ENCODE measurements around the gene POU2F2.
A peak's percentile ranks its signal among the peaks of the same experiment; 100 is the strongest.
"Not testable (repeated sequence)": the region's sequence is repeated elsewhere in the genome, so short reads cannot be mapped to it uniquely, and the experiment has no call there.

Gene POU2F2

DNA sequence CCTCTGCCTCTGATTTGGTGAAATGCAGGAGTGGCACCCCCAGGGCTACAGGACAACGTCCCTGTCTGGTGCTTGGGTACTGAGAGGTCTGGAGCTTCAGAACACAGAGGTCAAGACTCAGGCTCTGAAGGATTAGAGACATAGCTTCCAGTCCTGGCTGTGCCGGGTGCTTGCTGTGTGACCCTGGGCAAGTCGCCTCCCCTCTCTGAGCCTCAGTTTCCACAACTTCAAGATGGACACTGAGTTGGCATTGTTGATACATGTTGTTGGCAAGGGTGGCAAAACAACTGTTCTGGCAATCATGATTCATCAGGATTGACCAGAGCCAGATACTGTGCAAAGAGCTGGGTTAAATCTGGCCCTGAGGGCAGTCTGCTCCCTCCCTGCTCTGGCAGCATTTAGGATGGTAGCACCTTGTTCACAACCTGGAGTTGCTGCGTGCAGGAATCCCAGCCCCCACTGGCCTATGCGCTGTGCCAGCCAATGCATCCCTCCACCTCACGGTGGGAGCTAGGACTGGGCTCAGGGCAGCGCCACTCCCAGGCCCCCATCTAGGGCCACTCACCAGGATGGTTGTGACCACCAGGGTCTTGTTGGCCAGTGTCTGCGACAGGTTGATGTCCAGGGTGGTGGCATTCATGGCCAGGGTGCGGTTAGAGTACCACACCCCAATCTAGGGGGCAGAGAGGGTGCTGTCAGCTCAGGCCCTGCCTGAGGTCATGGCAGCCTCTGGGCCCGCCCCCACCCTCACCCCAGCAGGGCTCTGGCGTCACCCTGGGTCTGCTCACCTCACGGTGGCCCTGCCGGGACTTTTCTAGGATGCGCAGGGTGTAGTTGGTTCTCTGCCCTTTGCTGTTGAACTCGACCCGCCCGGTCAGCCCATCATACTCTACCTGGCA, 79.0 kb downstream of the POU2F2 start:
- DNase-seq = no peak

DNA sequence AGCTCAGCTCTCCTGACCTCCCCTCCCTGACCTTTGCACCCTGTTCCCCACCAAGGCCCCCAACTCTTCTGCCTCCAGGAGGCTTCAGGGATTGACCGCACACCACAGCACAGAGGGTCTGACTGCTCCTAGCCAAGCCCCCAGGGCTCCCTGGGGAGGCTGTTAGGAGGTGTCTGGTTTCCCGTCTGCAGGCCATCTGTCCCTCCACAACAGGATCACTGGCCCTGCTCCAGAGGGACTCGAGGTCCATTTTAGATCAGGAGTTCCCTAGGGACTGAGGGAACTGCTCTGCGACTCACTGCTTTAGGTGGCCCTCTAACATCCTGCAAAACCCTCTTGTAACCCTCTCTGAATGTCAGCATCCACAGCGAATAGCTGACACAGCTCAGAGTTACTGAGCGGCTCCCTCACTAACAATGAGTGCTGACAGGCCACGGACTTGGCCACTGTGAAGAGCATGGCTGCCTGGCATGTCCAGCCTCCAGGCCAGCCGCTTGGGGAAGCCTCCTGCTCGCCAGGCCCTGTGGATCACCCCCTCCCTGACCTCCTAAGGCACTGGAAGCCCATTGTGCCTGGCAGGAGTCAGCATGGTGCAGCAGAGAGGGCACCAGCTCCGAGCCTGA, 79.9 kb downstream of the POU2F2 start:
- peak; percentile 61 for DNase-seq

DNA sequence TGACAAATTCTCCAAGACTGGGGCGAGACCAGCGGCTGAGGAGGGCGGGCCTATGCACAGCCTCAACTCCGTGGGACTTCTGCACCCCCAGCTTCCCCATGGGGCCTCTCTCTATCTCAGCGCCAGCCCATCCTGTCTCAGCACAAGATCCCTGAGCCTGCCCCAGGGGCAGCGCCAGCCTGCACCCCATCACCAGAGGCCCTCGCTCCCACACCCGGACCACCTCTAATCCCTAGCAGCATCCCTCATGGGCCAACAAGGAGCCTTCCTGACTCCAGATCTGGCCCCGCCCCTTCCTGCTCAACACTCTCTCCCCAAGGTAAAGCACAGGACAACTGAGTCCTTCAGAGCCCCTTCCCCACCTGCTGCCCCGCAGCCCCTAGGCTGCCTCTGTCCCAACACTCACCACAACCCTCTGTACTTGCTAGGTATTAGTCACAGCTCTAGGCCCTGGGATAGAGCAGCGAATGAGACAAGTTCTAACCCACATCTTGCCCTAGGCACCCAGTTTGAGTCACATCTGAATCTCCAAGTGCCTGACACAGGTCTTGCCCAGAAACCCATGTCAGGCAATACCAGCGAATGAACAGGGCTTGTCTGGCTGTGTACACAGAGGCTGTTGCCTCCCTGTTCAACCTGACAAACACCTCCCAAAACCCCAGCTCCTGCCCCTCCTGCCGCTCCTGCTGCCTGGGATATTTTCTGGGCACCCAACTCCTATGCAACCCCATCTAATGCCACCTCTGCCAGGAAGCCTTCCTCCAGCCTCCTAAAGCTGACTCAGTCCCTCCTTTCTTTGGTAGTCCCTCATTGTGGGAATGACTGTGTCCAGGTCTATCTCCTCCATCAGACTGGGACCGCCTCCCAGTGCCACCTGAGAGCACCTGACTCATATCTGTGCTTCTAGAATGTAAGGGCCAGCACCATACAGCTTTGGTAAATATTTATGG, 80.8 kb downstream of the POU2F2 start:
- no peak for DNase-seq

DNA sequence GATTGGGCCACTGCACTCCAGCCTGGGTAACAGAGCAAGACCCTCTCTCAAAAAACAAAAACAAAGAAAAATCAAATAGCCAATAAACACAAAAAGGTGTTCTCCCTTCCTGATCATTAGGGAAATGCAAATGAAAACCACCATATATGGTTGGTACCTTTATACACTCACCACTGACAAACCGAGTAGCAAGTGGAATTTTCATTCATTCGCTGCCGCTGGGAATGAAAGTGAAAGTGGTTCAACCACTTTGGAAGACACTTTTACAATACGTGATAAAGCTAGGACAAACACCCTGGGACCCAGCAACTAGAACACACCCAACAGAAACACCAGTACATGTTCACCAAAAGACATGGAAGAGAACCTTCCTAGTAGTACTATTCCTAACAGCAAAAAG, 83.3 kb downstream of the POU2F2 start:
- DNase-seq = no peak

GRCh38 chr19:42045575-42045974, 86.7 kb downstream of the POU2F2 start:
- no peak for DNase-seq

DNA sequence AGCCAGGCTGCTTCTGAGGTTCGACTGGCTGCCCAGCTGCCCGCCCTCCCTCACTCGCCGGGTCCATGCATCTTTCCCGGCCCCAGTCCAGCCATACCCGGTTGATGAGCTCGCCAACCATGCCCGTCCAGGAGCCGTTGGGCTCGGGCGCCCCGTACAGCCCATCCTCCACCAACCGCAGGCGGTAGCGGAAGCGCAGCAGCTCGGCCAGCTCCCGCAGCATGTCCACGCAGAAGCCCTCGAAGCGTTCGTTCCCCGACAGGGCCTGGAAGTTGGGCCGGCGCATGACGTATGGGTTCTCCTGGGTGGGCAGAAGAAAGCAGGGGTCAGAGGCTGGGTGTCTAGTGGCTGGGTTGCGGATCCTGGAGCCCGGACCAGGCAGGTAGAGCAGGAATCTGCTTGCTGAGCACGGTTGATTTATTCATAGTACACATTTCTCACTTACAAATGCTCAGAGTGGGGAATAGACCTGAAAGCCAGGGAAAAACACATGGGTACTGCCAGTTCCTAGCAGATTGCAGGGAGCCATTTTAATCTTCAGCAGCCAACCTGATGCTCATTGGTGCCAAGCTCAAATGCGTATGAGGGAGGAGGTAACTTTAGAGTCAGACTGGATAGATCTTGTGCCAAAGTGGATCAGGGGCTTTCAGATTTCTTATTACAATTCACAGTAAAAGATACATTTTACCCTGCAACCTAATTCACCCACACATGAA, 89.6 kb downstream of the POU2F2 start:
- DNase-seq = peak; percentile 84

DNA sequence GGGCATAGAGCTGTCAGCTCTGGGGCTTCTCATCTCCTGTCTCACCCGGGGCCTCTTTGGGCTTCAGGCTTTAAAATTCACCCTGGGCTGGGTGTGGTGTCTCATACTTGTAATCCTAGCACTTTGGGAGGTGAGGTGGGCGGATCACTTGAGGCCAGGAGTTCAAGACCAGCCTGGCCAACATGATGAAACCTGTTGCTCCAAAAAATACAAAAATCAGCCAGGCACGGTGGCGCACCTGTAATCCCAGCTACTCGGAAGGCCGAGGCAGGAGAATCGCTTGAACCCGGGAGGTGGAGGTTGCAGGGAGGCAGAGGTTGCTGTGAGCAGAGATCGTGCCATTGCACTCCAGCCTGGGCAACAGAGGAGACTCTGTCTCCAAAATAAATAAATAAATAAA, 91.8 kb downstream of the POU2F2 start:
- not testable (repeated sequence) for DNase-seq

- no peak for DNase-seq
These were observed 92.2 kb downstream of the POU2F2 start for GRCh38 chr19:42040031-42040430.

DNA sequence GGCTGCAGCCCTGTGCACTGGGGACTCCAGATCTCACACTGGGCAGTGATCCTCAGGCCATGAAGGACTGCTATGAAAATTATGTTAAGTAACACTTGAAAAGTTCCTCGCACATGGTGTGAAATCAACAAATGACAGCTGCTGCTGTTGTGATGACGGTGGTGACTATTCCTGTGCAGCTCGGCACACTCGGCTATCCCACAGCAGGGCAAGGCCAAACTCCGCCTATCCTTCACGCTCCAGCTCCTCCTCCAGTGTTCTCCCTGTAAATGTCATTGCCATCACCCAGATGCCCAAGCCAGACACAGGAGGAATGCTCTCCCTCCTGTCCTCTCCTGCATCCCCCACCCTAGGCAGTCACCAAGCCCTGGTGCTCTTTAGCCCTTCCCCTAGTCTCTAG, 93.6 kb downstream of the POU2F2 start:
- DNase-seq = peak; percentile 96

- no peak for DNase-seq
These were observed 94.6 kb downstream of the POU2F2 start for GRCh38 chr19:42037649-42038048.

Measured in NCI-H1694 (cell line).